Measurements from ENCODE around the gene DUSP28. TPM values are rescaled to one million over a fixed set of nuclear protein-coding genes. Genes with fewer than 3 reads are reported as not detected.

The DUSP28 gene
- total and polyA plus RNA-seq, 9 donors, result 2.7 to 9.9 (median 4.3) TPM

- intact Hi-C loops (cut with DNase I), result no loop called here
- H3K4me1 ChIP-seq (ENCODE audit: insufficient read depth), result no peaks in the 10 kb centered on the region
- 82 to 95% (median 92%) methylated on average over 4 of the region's 4 CpGs for WGBS, 3 donors
- no peaks in the 10 kb centered on the region for H3K36me3 ChIP-seq
- H3K27ac ChIP-seq, result no peak overlapping the region
- no peaks in the 10 kb centered on the region for H3K9me3 ChIP-seq
- no peak for TF ChIP-seq CTCF (IDR thresholded peaks at IDR 0.05)
- TF ChIP-seq EP300 (IDR thresholded peaks at IDR 0.05), result no peak
- TF ChIP-seq POLR2A (IDR thresholded peaks at IDR 0.05), result no peak
- H3K27me3 ChIP-seq, result no peaks in the 10 kb centered on the region
- DNase-seq, result no peak
- no peak overlapping the region for H3K4me3 ChIP-seq
Measured at GRCh38 chr2:240526521-240526920, 33.6 kb upstream of the DUSP28 start.

DNA sequence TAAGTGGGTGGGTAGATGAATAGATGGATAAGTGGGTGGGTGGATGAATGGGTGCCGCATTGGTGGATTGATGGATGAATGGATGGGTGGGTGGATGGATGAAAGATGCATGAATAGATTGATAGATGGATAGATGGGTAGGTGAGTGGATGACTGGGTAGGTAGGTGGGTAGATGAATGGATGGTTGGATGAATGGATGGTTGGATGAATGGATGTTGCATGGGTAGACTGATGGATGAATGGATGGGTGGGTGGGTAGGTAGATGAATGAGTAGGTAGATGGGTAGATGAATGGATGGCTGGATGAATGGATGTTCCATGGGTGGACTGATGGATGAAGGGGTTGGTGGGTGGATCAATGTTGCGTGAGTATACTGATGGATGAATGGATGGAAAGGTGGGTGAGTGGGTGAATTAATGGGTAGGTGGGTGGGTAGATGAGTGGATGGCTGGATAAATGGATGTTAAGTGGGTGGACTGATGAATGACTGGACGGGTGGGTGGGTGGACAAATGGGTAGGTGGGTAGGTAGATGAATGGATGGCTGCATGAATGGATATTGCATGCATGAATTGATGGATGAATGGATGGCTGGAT is 32.9 kb upstream of the DUSP28 start:
- Histone ChIP-seq H3K27me3 (no peaks in the 10 kb centered on the region), H3K4me1 (ENCODE audit: insufficient read depth) (no peaks in the 10 kb centered on the region), H3K9me3 (no peaks in the 10 kb centered on the region), H3K36me3 (no peaks in the 10 kb centered on the region), H3K4me3 (no peak overlapping the region), H3K27ac (no peak overlapping the region)
- no peak for TF ChIP-seq POLR2A (IDR thresholded peaks at IDR 0.05)
- no peak for TF ChIP-seq CTCF (IDR thresholded peaks at IDR 0.05)
- no peak for TF ChIP-seq EP300 (IDR thresholded peaks at IDR 0.05)
- 77 to 94% (median 82%) methylated on average over 3 of the region's 3 CpGs for WGBS, 3 donors
- DNase-seq, result no peak
- intact Hi-C loops (cut with DNase I), result no loop called here

- intact Hi-C loops (cut with DNase I), result no loop called here
- no peaks in the 10 kb centered on the region for H3K27me3 ChIP-seq
- no peaks in the 10 kb centered on the region for H3K36me3 ChIP-seq
- no peak overlapping the region for H3K27ac ChIP-seq
- no peak overlapping the region for H3K4me3 ChIP-seq
- TF ChIP-seq EP300 (IDR thresholded peaks at IDR 0.05) (no peak), POLR2A (IDR thresholded peaks at IDR 0.05) (no peak), CTCF (IDR thresholded peaks at IDR 0.05) (no peak)
- H3K9me3 ChIP-seq, result no peaks in the 10 kb centered on the region
- DNase-seq, result no peak
- WGBS, 3 donors, result 92 to 97% (median 93%) methylated on average over 13 of the region's 13 CpGs
- H3K4me1 ChIP-seq (ENCODE audit: insufficient read depth), result no peaks in the 10 kb centered on the region
Measured at GRCh38 chr2:240528406-240529040, 31.6 kb upstream of the DUSP28 start.

DNA sequence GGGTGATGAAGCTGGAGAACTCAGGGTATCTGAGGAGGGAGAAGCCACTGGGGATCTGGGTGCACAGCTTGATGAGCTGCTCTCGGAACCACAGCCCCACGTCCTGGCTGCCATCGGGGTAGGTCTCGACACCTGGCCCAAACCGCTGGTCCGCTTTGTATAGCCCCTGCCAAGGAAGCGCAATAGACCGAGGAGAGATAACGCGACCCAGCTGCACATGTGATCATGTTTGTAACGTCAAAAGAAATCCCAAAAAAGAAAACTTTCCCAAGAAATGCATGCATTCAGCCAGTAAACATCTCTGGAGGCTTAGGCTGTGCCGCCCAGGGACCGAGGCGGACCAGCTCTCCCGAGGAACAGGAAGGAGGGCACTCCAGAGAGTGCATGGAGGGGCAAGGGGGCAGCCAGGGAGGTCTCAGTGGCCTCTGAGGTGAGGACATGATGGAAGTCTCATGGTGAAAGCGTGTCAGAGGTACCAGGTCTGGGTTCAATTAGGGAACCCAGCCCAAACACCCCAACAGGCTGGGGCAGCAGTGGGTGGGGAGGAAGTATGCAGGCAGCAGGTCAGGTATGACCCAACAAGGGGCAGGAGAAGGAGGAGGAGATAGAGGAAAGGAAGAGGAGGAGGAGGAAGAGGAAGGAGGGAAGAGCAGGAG is 30.7 kb upstream of the DUSP28 start:
- no peak overlapping the region for H3K27ac ChIP-seq
- intact Hi-C loops (cut with DNase I), result no loop called here
- no peak for TF ChIP-seq CTCF (IDR thresholded peaks at IDR 0.05)
- no peak for TF ChIP-seq POLR2A (IDR thresholded peaks at IDR 0.05)
- TF ChIP-seq EP300 (IDR thresholded peaks at IDR 0.05), result no peak
- DNase-seq, result no peak
- H3K36me3 ChIP-seq, result no peaks in the 10 kb centered on the region
- no peaks in the 10 kb centered on the region for H3K27me3 ChIP-seq
- no peak overlapping the region for H3K4me3 ChIP-seq
- 89 to 95% (median 95%) methylated on average over 16 of the region's 16 CpGs for WGBS, 3 donors
- no peaks in the 10 kb centered on the region for H3K9me3 ChIP-seq
- H3K4me1 ChIP-seq (ENCODE audit: insufficient read depth), result no peaks in the 10 kb centered on the region

All from ovary (tissue), 9 donors.